GM21423 (cell line): ENCODE results near the gene FMNL2.
A peak's percentile ranks its signal among the peaks of the same experiment; 100 is the strongest.
"Not testable (repeated sequence)": the region's sequence is repeated elsewhere in the genome, so short reads cannot be mapped to it uniquely, and the experiment has no call there.

Experiments
- ATAC-seq: cut with Tn5 transposase; IDR thresholded peaks from one replicate; pipeline ENCODE4 v1.9.1; 2021; ENCODE audit warnings: mild to moderate bottlenecking, moderate library complexity; ENCODE audit not compliant: unreplicated experiment

Gene FMNL2

GRCh38 chr2:152372438-152372984 lies 37.5 kb downstream of the FMNL2 start:
- ATAC-seq: no peak

GRCh38 chr2:152375174-152375573 lies 40.2 kb downstream of the FMNL2 start:
- no peak for ATAC-seq

- no peak for ATAC-seq
These were observed 41.4 kb downstream of the FMNL2 start for GRCh38 chr2:152376385-152376784.

- no peak for ATAC-seq
These were observed 42.0 kb downstream of the FMNL2 start for GRCh38 chr2:152376968-152377367.

- ATAC-seq: no peak
These were observed 44.1 kb downstream of the FMNL2 start for GRCh38 chr2:152379089-152379488.

GRCh38 chr2:152380261-152381055 lies 45.5 kb downstream of the FMNL2 start:
- no peak for ATAC-seq

- no peak for ATAC-seq
These were observed 48.7 kb downstream of the FMNL2 start for GRCh38 chr2:152383702-152384101.

GRCh38 chr2:152384992-152385391 lies 50.0 kb downstream of the FMNL2 start:
- ATAC-seq: no peak

GRCh38 chr2:152385650-152386049 lies 50.7 kb downstream of the FMNL2 start:
- ATAC-seq: no peak

GRCh38 chr2:152386266-152386665 lies 51.3 kb downstream of the FMNL2 start:
- peak; percentile 66 for ATAC-seq

GRCh38 chr2:152387041-152387440 lies 52.1 kb downstream of the FMNL2 start:
- no peak for ATAC-seq

GRCh38 chr2:152388269-152388668 lies 53.3 kb downstream of the FMNL2 start:
- ATAC-seq: not testable (repeated sequence)

- ATAC-seq: no peak
These were observed 54.5 kb downstream of the FMNL2 start for GRCh38 chr2:152389483-152389882.

- ATAC-seq: no peak
These were observed 55.9 kb downstream of the FMNL2 start for GRCh38 chr2:152390837-152391236.

GRCh38 chr2:152391318-152391717 lies 56.3 kb downstream of the FMNL2 start:
- ATAC-seq: no peak

- no peak for ATAC-seq
These were observed 58.4 kb downstream of the FMNL2 start for GRCh38 chr2:152393377-152393776.

- ATAC-seq: no peak
These were observed 59.4 kb downstream of the FMNL2 start for GRCh38 chr2:152394326-152394725.

GRCh38 chr2:152395103-152395502 lies 60.1 kb downstream of the FMNL2 start:
- no peak for ATAC-seq

- no peak for ATAC-seq
These were observed 60.6 kb downstream of the FMNL2 start for GRCh38 chr2:152395572-152395971.

- no peak for ATAC-seq
These were observed 61.1 kb downstream of the FMNL2 start for GRCh38 chr2:152396051-152396511.

GRCh38 chr2:152396763-152397162 lies 61.8 kb downstream of the FMNL2 start:
- ATAC-seq: no peak

GRCh38 chr2:152399003-152399402 lies 64.0 kb downstream of the FMNL2 start:
- no peak for ATAC-seq
